ENCODE measurements around the gene GLUL. TPM values are rescaled to one million over a fixed set of nuclear protein-coding genes. Genes with fewer than 3 reads are reported as not detected.

Gene GLUL
- total and polyA plus RNA-seq, 12 donors, result 131 to 787 (median 409) TPM

DNA sequence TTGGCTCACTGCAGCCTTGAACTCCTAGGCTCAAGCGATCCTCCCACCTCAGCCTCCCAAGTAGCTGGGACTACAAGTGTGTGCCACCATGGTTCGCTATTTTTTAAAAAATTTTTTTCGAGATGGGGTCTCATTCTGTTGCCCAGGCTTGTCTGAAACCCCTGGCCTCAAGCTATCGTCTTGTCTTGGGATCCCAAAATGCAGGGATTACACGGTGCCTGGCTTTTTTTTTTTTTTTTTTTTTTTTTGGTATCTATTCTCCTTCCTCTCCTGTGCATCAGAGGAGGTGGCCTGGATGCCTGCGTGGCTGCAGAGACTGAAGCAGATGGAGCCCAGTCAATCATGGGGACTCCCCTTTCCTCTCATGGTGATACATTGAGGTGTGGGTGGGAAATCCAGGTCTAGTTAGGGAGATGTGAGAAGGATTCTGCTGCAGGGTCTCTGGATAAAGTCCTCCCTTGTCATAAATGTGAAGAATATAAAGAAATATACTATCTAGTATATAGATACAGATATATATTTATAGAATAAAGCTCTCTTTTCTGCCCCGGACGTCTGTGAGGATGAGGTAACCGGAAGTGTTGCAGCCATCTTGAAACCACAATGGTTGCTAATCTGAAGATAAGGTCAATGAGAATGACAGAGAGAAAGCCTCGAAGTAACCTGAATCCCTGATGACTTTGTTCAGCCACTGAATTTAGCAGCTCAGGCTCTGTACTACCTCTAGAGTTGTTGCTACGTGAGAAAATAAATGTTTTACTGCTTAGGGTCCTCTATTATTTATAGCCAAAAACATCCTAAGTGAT is 38.9 kb upstream of the GLUL start:
- Histone ChIP-seq H3K4me3 (no peak overlapping the region), H3K27ac (no peak overlapping the region), H3K27me3 (peaks cover 0 to 3% (median 0%) of the 10 kb centered on the region in 7 donors), H3K4me1 (peaks cover 0 to 11% (median 0%) of the 10 kb centered on the region in 9 donors), H3K9me3 (no peaks in the 10 kb centered on the region), H3K36me3 (no peaks in the 10 kb centered on the region)
- DNase-seq (no peak), ATAC-seq (no peak)
- TF ChIP-seq, protein P1, sequence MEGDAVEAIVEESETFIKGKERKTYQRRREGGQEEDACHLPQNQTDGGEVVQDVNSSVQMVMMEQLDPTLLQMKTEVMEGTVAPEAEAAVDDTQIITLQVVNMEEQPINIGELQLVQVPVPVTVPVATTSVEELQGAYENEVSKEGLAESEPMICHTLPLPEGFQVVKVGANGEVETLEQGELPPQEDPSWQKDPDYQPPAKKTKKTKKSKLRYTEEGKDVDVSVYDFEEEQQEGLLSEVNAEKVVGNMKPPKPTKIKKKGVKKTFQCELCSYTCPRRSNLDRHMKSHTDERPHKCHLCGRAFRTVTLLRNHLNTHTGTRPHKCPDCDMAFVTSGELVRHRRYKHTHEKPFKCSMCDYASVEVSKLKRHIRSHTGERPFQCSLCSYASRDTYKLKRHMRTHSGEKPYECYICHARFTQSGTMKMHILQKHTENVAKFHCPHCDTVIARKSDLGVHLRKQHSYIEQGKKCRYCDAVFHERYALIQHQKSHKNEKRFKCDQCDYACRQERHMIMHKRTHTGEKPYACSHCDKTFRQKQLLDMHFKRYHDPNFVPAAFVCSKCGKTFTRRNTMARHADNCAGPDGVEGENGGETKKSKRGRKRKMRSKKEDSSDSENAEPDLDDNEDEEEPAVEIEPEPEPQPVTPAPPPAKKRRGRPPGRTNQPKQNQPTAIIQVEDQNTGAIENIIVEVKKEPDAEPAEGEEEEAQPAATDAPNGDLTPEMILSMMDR (IDR thresholded peaks at IDR 0.05), result no peak
- 68 to 76% methylated on average over 11 of the region's 11 CpGs for WGBS, 2 donors
- intact Hi-C loops (cut with DNase I), result no loop called here

GRCh38 chr1:182428043-182428442 is 36.5 kb upstream of the GLUL start:
- no peak for DNase-seq
- WGBS, 2 donors, result 90 to 94% methylated on average over 2 of the region's 2 CpGs
- H3K4me3 ChIP-seq, result no peak overlapping the region
- H3K27me3 ChIP-seq, result peaks cover 0 to 3% (median 0%) of the 10 kb centered on the region in 7 donors
- no peak overlapping the region for H3K27ac ChIP-seq
- no peak for ATAC-seq
- H3K36me3 ChIP-seq, result no peaks in the 10 kb centered on the region
- TF ChIP-seq, protein P1 (IDR thresholded peaks at IDR 0.05), result no peak
- H3K9me3 ChIP-seq, result no peaks in the 10 kb centered on the region
- intact Hi-C loops (cut with DNase I), result no loop called here
- H3K4me1 ChIP-seq, result peaks cover 0 to 11% (median 0%) of the 10 kb centered on the region in 9 donors

DNA sequence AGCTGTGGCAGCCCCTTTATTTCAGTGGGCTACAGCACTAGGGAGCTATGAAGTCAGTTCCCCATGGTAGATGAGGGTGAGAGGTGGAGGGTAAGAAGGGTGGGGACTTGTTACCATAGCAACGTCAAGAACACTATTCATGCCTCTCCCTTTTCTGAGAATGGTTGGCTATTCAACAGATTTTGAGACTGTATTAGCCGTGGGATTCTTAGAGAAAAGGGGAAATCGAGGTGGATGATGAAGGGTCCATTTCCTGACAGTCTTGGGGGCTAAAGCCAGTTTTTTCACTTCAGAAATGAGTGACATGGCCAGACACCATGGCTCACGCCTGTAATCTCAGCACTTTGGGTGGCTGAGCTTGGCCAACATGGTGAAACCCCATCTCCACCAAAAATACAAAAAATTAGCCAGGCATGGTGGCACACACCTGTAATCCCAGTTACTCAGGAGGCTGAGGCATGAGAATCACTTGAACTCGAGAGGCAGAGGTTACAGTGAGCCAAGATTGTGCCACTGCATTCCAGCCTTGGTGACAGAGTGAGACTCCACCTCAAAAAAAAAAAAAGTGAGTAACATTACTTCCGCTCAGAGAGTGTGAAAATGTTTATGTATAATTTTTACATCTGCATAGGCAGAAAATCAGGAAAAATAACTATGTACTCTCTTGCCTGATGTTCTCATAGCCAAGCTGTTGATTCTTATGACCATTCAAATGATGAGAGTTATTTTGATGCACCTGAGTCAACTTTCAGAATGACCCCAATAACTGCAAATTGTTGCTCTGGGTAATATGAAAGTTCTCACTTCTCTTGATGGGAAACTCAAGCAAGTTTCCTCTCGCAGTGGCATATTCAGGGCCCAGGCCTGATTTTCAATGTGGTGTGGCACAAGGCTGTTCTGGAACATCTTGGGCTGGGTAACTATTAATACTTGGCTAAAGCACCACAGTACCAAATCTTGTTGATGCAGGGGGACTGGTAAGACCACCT is 35.1 kb upstream of the GLUL start:
- Histone ChIP-seq H3K27ac (no peak overlapping the region), H3K4me1 (peaks cover 0 to 11% (median 0%) of the 10 kb centered on the region in 9 donors), H3K27me3 (peaks cover 0 to 7% (median 3%) of the 10 kb centered on the region in 7 donors), H3K4me3 (no peak overlapping the region), H3K36me3 (no peaks in the 10 kb centered on the region), H3K9me3 (no peaks in the 10 kb centered on the region)
- TF ChIP-seq, protein P1 (IDR thresholded peaks at IDR 0.05), result no peak
- intact Hi-C loops (cut with DNase I), result no loop called here
- DNase-seq (no peak), ATAC-seq (no peak)
- WGBS, 2 donors, result 80 to 81% methylated on average over 7 of the region's 7 CpGs

GRCh38 chr1:182415789-182416188 is 24.2 kb upstream of the GLUL start:
- Histone ChIP-seq H3K9me3 (no peaks in the 10 kb centered on the region), H3K27me3 (peaks cover 0 to 9% (median 3%) of the 10 kb centered on the region in 7 donors), H3K4me1 (peaks cover 0 to 4% (median 2%) of the 10 kb centered on the region in 9 donors), H3K36me3 (no peaks in the 10 kb centered on the region), H3K27ac (no peak overlapping the region), H3K4me3 (no peak overlapping the region)
- WGBS, 2 donors, result 71 to 76% methylated on average over 1 of the region's 1 CpG
- TF ChIP-seq, protein P1 (IDR thresholded peaks at IDR 0.05), result no peak
- intact Hi-C loops (cut with DNase I), result no loop called here
- no peak for DNase-seq
- no peak for ATAC-seq

Data from heart right ventricle (tissue), 16 donors.